Measurements from ENCODE around the gene PCNA. TPM values are rescaled to one million over a fixed set of nuclear protein-coding genes. Genes with fewer than 3 reads are reported as not detected.

Gene PCNA
- polyA plus RNA-seq, 1 donor (not counting 4 experiments of a cell fraction or from before 2014, with no cell fraction given) = 130 TPM

DNA sequence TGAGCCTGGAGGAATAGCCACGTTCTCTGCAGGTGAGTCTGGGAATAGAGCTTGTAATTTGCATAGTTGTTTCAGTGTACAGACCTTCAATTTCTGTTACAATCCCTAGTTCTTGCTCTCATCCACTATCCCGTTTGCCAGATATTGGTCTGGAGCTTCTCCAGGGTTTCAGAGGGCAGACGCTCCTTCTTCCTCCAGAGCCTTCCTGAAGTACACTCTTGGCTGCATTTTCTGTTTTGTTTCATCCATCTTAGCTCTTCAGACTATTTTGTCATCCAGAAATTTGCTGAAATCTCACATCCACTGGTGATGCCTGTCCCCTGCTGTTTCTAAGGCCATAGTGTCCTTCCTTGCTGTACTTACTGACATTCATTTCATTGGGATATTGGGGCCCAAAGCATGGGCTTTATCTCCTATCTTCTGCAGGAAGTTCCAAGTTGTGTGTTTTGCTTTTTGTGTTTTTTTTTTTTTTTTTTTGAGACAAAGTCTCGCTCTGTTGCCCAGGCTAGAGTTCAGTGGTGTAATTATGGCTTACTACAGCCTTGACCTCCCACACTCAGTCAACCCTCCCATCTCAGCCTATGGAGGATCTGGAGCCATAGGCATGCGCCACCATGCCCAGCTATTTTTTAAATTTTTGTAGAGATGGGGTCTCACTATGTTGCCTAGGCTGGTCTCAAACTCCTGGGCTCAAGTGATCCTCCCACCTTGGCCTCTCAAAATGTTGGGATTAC, 25.8 kb upstream of the PCNA start:
- peak; percentile 29 for FAIRE-seq
- dilution Hi-C loops (cut with MboI; ENCODE audit: extremely low pct_ligation_motif_present, low sequenced_read_pairs) = no loop called here
- Histone ChIP-seq H3K9me3 (ENCODE audit: control insufficient read depth, low read depth, low read length) (no peaks in the 10 kb centered on the region), H3K4me1 (ENCODE audit: control insufficient read depth, extremely low read depth, insufficient read depth, low read length) (peaks cover 5% of the 10 kb centered on the region), H3K79me2 (ENCODE audit: control insufficient read depth, insufficient read depth, low read length) (peaks cover 61% of the 10 kb centered on the region), H3K27me3 (ENCODE audit: control insufficient read depth, extremely low read depth, insufficient read depth, low read length) (no peaks in the 10 kb centered on the region), H2AFZ (ENCODE audit: control insufficient read depth, low read length) (no peak overlapping the region), H4K20me1 (ENCODE audit: control insufficient read depth, extremely low read depth, insufficient read depth, low read length) (no peaks in the 10 kb centered on the region), H3K9me1 (ENCODE audit: control insufficient read depth, extremely low read depth, insufficient read depth, low read length) (no peaks in the 10 kb centered on the region), H3K36me3 (ENCODE audit: control insufficient read depth in 2 of 2, extremely low read depth in 1 of 2, insufficient read depth in 2 of 2, low read length in 2 of 2) (no peaks in the 10 kb centered on the region), H3K4me2 (ENCODE audit: control insufficient read depth, extremely low read depth, insufficient read depth, low read depth, low read length) (no peak overlapping the region), H3K9ac (ENCODE audit: control insufficient read depth, extremely low read depth, insufficient read depth, low read length) (no peak overlapping the region), H3K27ac (ENCODE audit: control insufficient read depth, insufficient read depth, low read length) (no peak overlapping the region), H3K4me3 (ENCODE audit: control insufficient read depth in 2 of 3, extremely low read depth in 1 of 3, insufficient read depth in 2 of 3, low read depth in 1 of 3, low read length in 3 of 3) (no peak overlapping the region)
- TF ChIP-seq, protein P1, sequence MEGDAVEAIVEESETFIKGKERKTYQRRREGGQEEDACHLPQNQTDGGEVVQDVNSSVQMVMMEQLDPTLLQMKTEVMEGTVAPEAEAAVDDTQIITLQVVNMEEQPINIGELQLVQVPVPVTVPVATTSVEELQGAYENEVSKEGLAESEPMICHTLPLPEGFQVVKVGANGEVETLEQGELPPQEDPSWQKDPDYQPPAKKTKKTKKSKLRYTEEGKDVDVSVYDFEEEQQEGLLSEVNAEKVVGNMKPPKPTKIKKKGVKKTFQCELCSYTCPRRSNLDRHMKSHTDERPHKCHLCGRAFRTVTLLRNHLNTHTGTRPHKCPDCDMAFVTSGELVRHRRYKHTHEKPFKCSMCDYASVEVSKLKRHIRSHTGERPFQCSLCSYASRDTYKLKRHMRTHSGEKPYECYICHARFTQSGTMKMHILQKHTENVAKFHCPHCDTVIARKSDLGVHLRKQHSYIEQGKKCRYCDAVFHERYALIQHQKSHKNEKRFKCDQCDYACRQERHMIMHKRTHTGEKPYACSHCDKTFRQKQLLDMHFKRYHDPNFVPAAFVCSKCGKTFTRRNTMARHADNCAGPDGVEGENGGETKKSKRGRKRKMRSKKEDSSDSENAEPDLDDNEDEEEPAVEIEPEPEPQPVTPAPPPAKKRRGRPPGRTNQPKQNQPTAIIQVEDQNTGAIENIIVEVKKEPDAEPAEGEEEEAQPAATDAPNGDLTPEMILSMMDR (optimal IDR thresholded peaks at IDR 0.05 in 1 of 3, IDR thresholded peaks at IDR 0.05 in 1 of 3, conservative IDR thresholded peaks at IDR 0.05 in 1 of 3; ENCODE audit: extremely low read depth in 1 of 3, insufficient read depth in 2 of 3, low read length in 3 of 3) = no peak
- no peak for TF ChIP-seq EZH2 (IDR thresholded peaks at IDR 0.05; ENCODE audit: low read length)
- no peak for DNase-seq (ENCODE audit: low read depth, low spot score)

- Histone ChIP-seq H3K4me1 (ENCODE audit: control insufficient read depth, extremely low read depth, insufficient read depth, low read length) (no peaks in the 10 kb centered on the region), H4K20me1 (ENCODE audit: control insufficient read depth, extremely low read depth, insufficient read depth, low read length) (no peaks in the 10 kb centered on the region)
Observed at GRCh38 chr20:5143851-5144250, 24.1 kb upstream of the PCNA start.

More at GRCh38 chr20:5143851-5144250, 24.1 kb upstream of the PCNA start:
- Histone ChIP-seq H3K9me1 (ENCODE audit: control insufficient read depth, extremely low read depth, insufficient read depth, low read length) (no peaks in the 10 kb centered on the region), H3K4me2 (ENCODE audit: control insufficient read depth, extremely low read depth, insufficient read depth, low read depth, low read length) (no peak overlapping the region), H3K9ac (ENCODE audit: control insufficient read depth, extremely low read depth, insufficient read depth, low read length) (no peak overlapping the region), H3K79me2 (ENCODE audit: control insufficient read depth, insufficient read depth, low read length) (peaks cover 58% of the 10 kb centered on the region), H3K27ac (ENCODE audit: control insufficient read depth, insufficient read depth, low read length) (no peak overlapping the region), H3K27me3 (ENCODE audit: control insufficient read depth, extremely low read depth, insufficient read depth, low read length) (no peaks in the 10 kb centered on the region), H3K9me3 (ENCODE audit: control insufficient read depth, low read depth, low read length) (no peaks in the 10 kb centered on the region), H3K4me3 (ENCODE audit: control insufficient read depth in 2 of 3, extremely low read depth in 1 of 3, insufficient read depth in 2 of 3, low read depth in 1 of 3, low read length in 3 of 3) (no peak overlapping the region), H2AFZ (ENCODE audit: control insufficient read depth, low read length) (no peak overlapping the region), H3K36me3 (ENCODE audit: control insufficient read depth in 2 of 2, extremely low read depth in 1 of 2, insufficient read depth in 2 of 2, low read length in 2 of 2) (no peaks in the 10 kb centered on the region)
- no peak for DNase-seq (ENCODE audit: low read depth, low spot score)
- dilution Hi-C loops (cut with MboI; ENCODE audit: extremely low pct_ligation_motif_present, low sequenced_read_pairs) = no loop called here
- no peak for FAIRE-seq
- TF ChIP-seq EZH2 (IDR thresholded peaks at IDR 0.05; ENCODE audit: low read length) = no peak
- TF ChIP-seq, protein P1 (optimal IDR thresholded peaks at IDR 0.05 in 1 of 3, IDR thresholded peaks at IDR 0.05 in 1 of 3, conservative IDR thresholded peaks at IDR 0.05 in 1 of 3; ENCODE audit: extremely low read depth in 1 of 3, insufficient read depth in 2 of 3, low read length in 3 of 3) = no peak

All from keratinocyte (primary cell).